HG02610 (cell line): ENCODE results near the gene SDF2.
"Not testable (repeated sequence)": the region's sequence is repeated elsewhere in the genome, so short reads cannot be mapped to it uniquely, and the experiment has no call there.

Experiments used
- ATAC-seq: cut with Tn5 transposase; IDR thresholded peaks from one replicate; pipeline ENCODE4 v1.9.1; 2021; ENCODE audit warnings: mild to moderate bottlenecking, moderate library complexity; ENCODE audit not compliant: unreplicated experiment

Gene SDF2

GRCh38 chr17:28635506-28635905 is 26.2 kb downstream of the SDF2 start:
- no peak for ATAC-seq

- no peak for ATAC-seq
Observed at GRCh38 chr17:28634206-28634865, 27.4 kb downstream of the SDF2 start.

GRCh38 chr17:28626818-28627217 is 34.9 kb downstream of the SDF2 start:
- ATAC-seq = no peak

- ATAC-seq = no peak
Observed at GRCh38 chr17:28624148-28624547, 37.6 kb downstream of the SDF2 start.

GRCh38 chr17:28623696-28624095 is 38.0 kb downstream of the SDF2 start:
- no peak for ATAC-seq

GRCh38 chr17:28622186-28622585 is 39.5 kb downstream of the SDF2 start:
- ATAC-seq = no peak

- no peak for ATAC-seq
Observed at GRCh38 chr17:28620010-28620409, 41.7 kb downstream of the SDF2 start.

GRCh38 chr17:28618464-28618863 is 43.2 kb downstream of the SDF2 start:
- no peak for ATAC-seq

GRCh38 chr17:28616281-28616680 is 45.4 kb downstream of the SDF2 start:
- ATAC-seq = no peak

- ATAC-seq = no peak
Observed at GRCh38 chr17:28615260-28615940, 46.3 kb downstream of the SDF2 start.

GRCh38 chr17:28613931-28614381 is 47.8 kb downstream of the SDF2 start, which contains the start of gene RSKR:
Gene RSKR (minus strand): TSS chr17:28614185. CDS start chr17:28614161, 24 bp downstream.
- ATAC-seq = no peak

- no peak for ATAC-seq
Observed at GRCh38 chr17:28612936-28613872, 48.5 kb downstream of the SDF2 start.

- ATAC-seq = no peak
Observed at GRCh38 chr17:28612531-28612930, 49.2 kb downstream of the SDF2 start.

GRCh38 chr17:28610376-28610775 is 51.3 kb downstream of the SDF2 start:
- no peak for ATAC-seq

GRCh38 chr17:28604031-28604430 is 57.7 kb downstream of the SDF2 start:
- not testable (repeated sequence) for ATAC-seq

- ATAC-seq = peak; percentile 47
Observed at GRCh38 chr17:28599311-28600184, 62.2 kb downstream of the SDF2 start.

GRCh38 chr17:28598799-28599310 is 62.9 kb downstream of the SDF2 start, which contains the start of gene SPAG5:
Gene SPAG5 (minus strand): TSS chr17:28599025. CDS start chr17:28598946, 79 bp downstream.
- ATAC-seq = peak; percentile 85

GRCh38 chr17:28598389-28598788 is 63.3 kb downstream of the SDF2 start:
- no peak for ATAC-seq
